GM19372 (cell line): ENCODE measurements around the gene ARHGAP24.
A peak's percentile ranks its signal among the peaks of the same experiment; 100 is the strongest.
"Not testable (repeated sequence)": the region's sequence is repeated elsewhere in the genome, so short reads cannot be mapped to it uniquely, and the experiment has no call there.

Experiments
- ATAC-seq: cut with Tn5 transposase; IDR thresholded peaks from one replicate; pipeline ENCODE4 v1.9.1; 2021; ENCODE audit warnings: mild to moderate bottlenecking, low read depth, moderate library complexity; ENCODE audit not compliant: unreplicated experiment

Gene ARHGAP24

DNA sequence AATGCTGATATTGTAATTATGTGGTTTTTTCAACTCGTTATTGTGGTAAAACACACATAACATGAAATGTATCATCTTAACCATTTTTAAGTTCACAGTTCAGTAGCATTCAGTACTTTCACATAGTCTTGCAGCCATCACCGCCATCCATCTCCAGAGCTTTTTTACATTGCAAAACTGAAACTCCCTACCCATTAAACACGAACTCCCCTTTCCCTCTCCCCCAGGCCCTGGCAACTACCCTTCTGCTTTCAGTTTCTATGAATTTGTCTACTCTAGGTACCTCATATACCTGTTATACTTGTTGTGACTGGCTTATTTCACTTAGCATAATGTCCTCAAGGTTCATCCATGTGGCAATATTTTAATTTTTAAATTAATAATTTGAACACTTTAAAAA, 504.3 kb downstream of the ARHGAP24 start:
- ATAC-seq: no peak

DNA sequence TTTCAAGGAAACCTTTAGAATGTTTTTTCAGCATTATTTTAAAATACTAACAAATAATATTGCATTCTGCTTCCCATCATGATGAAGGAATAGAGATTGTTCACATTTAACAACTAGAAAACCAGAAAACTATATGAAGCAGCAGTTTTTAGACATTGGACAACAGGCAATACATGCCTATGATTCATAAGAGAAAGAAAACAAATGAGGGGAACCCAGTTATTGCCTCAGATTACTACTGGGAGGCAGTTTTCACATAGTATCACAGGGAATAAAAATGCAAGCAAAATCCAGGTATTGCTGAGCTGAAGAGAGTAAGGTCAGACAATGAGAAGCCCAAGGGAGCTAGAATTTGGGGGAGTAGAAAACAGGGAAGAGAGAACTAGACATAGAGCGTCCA, 511.3 kb downstream of the ARHGAP24 start:
- ATAC-seq: no peak

DNA sequence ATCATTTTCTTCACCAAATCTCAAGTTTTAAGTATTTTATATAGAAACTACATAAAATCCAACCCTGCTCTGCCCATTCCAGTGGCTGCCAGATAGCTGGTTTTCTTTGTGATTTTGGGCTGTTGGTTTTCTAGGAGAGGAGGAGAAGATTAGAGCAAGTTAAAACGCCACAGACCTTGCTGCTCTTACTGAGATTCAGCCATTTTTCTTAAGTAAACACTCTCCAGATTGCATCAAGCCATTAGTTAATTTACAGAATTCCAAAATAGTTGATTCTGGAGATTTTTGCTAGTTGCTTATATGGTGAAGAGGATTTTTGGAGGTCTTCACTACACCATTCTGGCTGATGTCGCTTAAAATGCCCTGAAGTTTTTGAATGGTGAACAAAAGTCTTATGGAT, 518.7 kb downstream of the ARHGAP24 start:
- ATAC-seq: no peak

DNA sequence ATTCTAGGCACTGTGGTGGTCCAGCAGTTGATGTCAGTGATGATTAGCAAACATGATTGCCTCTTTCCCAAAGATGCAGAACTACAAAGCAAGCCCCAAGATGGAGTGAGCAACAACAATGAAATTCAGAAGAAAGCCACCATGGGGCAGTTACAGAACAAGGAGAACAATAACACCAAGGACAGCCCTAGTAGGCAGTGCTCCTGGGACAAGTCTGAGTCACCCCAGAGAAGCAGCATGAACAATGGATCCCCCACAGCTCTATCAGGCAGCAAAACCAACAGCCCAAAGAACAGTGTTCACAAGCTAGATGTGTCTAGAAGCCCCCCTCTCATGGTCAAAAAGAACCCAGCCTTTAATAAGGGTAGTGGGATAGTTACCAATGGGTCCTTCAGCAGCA, 519.6 kb downstream of the ARHGAP24 start:
- no peak for ATAC-seq

DNA sequence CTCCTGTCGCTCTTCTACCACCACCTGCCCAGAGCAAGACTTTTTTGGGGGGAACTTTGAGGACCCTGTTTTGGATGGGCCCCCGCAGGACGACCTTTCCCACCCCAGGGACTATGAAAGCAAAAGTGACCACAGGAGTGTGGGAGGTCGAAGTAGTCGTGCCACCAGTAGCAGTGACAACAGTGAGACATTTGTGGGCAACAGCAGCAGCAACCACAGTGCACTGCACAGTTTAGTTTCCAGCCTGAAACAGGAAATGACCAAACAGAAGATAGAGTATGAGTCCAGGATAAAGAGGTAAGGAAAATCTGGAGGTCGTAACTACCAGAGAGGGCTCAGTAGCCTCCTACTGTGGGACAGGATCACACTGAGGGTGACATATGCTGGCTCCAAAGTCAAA, 520.4 kb downstream of the ARHGAP24 start:
- peak; percentile 71 for ATAC-seq

DNA sequence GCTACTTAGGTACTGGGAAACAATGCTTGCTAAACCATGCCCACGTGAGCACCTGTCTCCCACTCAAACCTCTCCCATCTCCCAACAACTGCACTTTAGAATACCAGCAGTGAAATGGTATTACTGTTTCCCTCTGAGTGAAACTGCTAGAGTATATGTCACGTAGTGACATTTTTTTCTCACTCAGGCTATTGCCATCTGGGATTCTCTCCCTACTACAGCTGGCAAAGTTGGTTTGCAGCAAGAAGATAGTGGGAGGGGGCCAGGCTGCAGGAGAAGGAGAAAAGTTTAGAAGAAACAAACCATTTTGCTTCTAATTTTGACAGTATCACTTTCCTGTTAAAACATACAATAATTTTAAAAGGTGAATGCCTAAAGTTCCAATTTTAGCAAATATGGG, 526.6 kb downstream of the ARHGAP24 start:
- no peak for ATAC-seq

DNA sequence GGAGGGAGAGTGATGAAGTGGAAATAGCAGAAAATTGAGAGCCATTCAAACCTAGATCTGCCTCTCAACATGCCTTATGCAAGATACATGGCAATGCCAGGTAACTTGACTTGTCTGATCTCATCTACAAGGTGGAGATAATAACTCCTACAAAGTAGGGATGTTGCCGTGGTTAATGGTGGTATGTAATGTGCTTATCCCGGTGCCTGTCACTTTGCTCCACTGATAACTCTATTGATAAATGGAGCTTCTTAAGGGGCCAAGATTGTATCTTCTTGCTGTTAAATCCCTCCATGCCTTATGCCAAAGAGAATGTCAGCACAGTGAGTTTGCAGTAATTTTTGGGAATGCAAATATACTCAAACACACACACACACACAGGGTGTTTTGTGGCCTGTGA, 529.1 kb downstream of the ARHGAP24 start:
- no peak for ATAC-seq

DNA sequence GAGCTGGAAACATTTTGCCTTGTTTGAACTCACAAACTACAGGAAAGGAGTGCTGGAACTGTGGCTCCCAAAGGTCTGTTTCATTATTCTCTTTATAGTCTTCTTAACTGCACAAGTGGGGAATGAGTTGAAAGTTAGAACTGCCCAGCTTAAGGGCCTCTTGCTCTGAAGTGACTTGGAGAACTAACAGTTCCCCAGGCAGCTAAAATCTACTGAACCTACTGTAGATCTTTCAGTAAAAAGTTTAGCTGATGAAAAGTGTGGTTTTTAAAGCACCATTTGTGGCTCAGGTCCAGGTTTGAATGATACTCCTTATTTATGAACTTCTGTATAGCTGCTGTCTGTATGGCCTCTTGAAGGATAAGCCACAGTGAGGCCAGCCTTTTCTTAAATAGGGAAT, 531.1 kb downstream of the ARHGAP24 start:
- no peak for ATAC-seq

DNA sequence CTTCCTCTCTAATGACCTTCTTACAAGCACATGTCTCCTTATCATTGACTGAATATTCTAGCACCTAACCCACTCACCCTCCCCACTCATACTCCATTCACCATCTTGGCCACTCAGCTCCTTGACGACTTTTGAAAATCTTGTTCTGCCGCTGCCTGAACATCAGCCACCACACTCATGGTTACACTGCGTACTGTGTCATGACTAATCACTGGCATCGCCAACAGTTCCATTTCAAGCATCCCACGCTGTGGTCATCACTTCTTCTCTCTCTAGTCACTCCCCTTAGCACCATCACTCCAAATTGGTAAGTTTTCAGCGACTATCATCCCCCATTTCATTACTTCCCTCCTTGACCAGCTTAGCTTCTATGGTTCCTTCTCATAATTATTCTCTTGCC, 532.1 kb downstream of the ARHGAP24 start:
- ATAC-seq: no peak

DNA sequence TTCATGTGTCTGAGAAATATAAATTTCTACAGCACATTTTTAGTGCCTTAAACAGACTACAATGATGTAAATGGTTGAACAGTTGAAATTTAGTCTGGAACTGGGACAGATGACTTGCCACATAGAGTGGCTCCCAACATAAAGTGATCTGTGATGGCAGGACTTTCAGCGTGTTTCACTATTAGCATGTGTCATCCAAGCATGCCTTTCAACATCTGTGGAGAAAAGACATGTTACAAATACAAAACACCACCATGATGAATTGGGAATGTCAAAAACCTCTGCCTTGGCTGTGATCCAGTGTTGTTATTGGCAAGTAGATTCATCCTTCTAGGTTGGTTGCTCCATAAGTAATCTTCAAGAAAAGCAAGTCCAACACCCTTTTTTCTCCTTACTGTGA, 536.2 kb downstream of the ARHGAP24 start:
- ATAC-seq: no peak

DNA sequence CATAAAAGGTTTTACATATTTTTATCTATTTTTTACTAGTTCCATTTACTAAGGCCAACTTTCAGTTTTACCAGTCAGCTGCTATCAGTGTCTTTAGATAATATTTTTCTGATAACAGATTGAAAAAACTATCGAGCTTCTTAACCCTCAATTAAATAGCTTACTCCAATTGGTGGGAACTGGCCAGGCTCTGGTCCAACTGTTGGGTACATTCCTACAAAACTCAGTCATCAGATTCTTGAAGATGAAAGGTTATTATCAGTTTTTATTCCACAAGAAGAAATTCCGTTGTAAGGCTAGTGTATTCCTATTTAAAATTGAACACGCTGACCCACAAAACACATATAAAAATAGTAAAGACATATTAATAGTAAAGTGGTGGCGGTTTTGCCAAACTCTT, 538.7 kb downstream of the ARHGAP24 start:
- ATAC-seq: no peak

DNA sequence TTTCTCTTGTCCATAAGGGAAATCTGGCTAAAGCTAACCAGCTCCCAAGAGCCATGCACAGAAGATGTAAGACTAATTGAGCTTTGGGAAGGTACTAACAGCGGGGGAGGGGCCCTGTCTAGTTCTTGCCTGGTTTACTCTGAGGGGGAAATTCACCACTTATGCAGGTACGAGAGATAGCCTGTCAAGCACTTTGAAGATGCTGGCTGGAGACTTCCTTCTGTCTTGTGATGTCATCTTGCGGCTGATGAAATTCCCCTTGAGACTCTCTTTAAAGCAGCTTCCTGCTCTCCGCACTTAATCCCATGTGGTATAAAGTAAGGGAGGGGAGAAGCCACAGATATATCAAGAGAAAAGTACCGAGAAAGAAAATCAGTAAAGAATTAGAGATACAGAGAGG, 539.6 kb downstream of the ARHGAP24 start:
- ATAC-seq: peak; percentile 90

DNA sequence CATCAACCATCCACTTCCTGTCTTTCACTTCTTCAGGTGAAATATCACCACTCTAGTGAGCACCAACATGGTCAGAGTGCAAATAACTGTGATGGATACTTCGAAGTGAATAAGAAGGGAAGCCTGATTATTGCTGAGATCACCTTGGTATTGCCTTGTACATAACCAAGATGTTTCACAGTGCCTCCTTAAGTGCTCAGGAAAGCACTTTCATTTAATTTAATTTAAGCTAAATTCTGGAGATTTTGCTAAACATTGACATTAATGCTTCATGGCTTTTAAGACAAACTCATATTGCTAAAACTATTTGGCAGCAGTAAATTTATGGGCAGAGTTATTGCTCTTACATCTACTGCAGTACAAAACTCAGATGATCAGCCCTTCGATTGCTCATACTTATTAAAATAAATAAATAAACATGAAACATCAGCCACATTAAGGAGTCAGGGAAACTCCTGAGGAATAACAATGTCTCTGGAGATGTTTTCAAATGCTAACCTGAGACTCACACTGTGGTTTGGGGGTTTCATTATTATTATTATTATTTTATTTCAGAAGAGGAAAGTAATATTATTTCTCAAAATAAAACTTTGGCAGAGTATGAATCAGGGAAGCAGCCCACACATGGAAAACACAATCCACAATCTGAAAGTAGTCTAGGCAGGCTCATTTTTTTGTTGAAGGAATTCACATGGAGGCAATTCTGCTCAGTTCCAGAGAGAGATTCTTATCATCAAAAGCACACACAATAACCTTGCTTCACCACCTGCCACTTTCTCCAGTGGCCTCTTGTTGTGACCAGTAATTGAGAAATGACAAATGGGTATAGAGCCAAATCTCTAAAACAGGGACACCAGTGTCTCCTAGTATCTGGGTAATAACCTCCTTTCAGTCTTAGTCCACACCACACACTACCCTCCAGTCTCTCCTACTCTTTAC, 540.7 kb downstream of the ARHGAP24 start:
- ATAC-seq: no peak

DNA sequence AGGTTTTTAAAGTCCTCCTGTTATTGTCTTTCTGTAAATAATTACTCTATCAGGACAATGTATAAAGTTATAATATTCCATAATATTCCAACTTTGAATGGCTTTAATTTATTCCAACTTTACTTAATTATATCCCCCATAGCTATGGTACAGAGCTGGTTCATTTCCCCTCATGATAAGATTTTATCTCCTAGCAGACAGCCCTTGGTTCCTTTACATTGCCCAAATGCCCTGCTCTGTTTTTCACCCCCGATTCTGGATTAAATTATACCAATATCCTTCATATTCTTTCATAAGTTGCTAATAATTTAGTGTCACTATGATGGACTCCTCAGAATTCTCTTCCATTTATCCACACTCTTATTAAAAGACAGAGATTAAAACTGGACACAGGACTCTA, 544.4 kb downstream of the ARHGAP24 start:
- ATAC-seq: no peak

DNA sequence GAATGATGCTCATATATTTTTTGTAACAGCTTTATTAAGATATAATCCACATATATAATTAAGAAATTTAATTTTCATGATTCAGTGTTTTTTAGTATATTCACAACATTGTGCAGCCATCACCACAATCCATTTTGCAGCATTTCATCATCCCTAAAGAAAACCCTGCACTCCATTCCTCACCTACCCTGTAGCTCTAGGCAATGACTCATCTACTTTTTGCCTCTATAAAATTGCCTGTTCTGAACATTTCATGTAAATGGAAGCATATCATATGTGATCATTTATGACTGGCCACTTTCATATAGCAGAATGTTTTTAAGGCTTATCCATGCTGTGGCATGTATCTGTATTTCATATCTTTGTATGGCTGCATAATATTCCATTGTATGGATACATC, 545.0 kb downstream of the ARHGAP24 start:
- ATAC-seq: no peak

DNA sequence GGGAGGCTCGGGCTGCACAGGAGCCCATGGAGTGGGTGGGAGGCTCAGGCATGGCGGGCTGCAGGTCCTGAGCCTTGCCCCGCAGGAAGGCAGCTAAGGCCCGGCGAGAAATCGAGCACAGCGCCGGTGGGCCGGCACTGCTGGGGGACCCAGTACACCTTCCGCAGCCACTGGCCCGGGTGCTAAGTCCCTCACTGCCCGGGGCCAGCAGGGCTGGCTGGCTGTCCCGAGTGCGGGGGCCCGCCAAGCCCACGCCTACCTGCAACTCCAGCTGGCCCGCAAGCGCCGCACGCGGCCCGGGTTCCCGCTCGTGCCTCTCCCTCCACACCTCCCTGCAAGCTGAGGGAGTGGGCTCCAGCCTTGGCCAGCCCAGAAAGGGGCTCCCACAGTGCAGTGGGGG, 546.7 kb downstream of the ARHGAP24 start:
- ATAC-seq: not testable (repeated sequence)

DNA sequence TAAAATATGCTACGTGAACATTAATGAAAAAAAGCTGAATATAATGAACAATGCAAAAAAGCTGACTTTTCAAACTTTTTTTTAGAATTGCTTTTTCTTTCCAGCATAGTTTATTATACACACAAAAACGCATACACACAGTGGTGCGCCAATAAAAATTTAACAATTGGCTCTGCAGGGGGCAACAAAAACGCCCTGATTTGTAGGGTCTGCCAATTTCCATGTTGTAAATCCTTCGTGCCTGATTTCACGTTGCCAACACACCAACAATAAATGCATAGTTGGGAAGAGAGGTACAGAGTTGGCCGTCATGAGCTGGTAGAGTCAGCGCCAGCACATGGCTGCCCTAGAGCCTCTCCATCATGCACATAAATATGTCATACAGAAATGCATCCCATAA, 551.8 kb downstream of the ARHGAP24 start:
- no peak for ATAC-seq

DNA sequence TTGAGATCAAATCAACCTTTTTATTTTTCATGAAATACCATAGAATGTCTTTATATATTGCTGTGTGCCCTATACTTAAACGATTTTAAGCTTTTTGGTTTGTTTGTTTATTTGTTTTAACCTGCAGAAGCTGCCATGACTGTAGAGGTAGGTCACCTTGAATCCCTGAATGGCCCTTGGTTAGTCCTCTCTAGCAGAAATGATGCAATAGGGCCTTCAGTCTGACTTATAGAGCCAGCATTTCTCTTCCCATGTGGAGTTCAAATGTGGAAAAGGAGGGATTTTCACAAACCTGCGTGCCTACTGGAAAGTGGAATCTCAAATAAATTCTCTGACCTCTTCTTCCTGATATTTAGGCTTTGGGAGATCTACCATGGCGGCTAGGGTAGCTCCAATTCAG, 557.0 kb downstream of the ARHGAP24 start:
- no peak for ATAC-seq

DNA sequence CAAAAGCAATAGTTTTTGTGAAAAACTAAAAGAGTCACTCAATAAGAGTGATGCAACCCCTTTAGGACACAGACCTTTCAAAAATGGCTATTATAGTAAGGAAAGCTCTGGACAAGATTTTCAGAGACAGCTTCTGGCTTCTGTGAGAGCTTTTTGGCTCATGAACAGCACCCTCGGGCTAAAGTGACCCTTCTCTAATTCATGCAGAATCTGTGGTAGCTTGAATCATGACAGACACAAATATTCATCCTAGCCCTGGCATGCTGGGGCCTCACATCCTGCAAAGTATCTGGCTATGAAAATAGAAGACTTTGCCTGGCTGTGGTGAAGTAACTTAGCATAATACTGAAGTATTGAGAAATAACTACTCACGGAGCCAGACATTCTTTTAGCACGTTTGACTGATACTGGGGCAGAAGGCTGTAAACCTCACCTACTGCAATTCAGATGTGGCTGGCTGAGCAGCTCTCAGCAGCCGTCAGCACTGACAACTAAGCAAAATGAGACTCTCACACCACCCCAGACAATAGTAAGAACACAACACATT, 557.6 kb downstream of the ARHGAP24 start:
- no peak for ATAC-seq

DNA sequence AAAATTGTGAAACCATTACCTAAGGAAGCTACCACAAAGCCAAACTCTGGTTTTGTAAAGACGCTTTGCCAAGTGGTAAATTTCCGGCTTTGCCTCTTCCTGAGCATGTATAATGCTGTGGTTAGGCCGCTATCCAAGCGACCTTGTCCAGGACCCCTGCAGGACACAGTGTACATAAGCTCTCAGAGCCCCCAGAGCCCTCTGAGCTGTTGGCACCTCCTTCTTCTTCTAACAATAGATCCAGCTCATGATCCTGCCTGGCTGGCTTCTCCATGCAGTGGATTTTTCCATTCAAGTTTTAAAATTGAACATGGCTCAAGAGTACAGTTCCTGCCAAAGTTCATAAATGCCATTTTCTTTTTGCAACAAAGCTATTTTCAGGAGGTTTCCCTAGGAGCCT, 558.2 kb downstream of the ARHGAP24 start:
- no peak for ATAC-seq

DNA sequence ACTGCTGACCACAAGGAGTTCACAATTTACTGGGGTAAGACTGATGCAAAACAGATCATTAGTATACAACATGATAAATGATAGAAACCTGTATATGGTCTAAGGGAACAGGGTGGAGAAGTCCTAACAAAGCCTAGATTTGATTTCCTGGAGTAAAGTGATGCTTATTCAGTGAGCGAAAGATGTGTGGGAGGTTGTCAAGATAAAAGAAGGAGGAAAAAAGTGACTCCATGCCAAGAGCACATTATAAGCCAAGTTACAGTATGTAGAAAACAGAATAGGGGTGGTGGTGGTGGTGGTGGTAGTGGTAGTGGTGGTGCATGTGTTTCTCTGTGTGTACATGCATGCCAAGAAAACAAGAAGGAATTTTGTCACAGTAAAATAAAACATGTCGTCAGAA, 559.7 kb downstream of the ARHGAP24 start:
- no peak for ATAC-seq

DNA sequence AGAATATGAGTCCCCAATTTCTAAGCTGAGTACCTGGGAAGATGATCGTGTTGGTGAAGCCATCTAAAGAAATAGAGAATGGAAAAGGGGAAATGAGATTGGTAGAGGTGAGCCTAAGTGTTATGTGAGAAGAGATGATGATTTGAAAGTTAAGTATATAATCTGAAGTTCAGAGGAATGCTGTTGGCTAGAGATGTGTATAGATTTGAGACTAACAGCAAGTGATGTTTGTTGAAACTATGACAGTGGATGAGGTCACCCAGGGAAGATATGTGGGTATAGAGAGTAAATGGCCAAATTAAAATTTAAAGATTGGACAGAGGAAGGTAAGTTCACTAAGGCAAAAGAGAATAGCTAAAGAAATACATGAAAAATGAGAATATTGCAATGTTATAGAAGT, 560.7 kb downstream of the ARHGAP24 start:
- no peak for ATAC-seq
